Glutamatergic neuron (in vitro differentiated cells): ENCODE measurements around the gene PPP2R2D. TPM values are rescaled to one million over a fixed set of nuclear protein-coding genes. Genes with fewer than 3 reads are reported as not detected.

ENCODE experiments used
- DNase-seq: peaks from one replicate; pipeline ENCODE4 v3.0.0; 2022
- H3K27ac Mint-ChIP-seq: one replicate; pipeline ENCODE4 v1.8.0; 2020; ENCODE audit warnings: mild to moderate bottlenecking, mixed read lengths, inconsistent platforms; ENCODE audit not compliant: unreplicated experiment
- H3K27me3 Mint-ChIP-seq: one replicate; pipeline ENCODE4 v1.8.0; 2020; ENCODE audit warnings: mild to moderate bottlenecking, moderate library complexity, mixed read lengths, inconsistent platforms; ENCODE audit not compliant: unreplicated experiment
- H3K36me3 Mint-ChIP-seq: one replicate; pipeline ENCODE4 v1.8.0; 2020; ENCODE audit warnings: mild to moderate bottlenecking, mixed read lengths, inconsistent platforms; ENCODE audit not compliant: unreplicated experiment
- H3K4me1 Mint-ChIP-seq: one replicate; pipeline ENCODE4 v1.8.0; 2020; ENCODE audit warnings: mild to moderate bottlenecking, low read depth, mixed read lengths, inconsistent platforms; ENCODE audit not compliant: unreplicated experiment
- H3K4me3 Mint-ChIP-seq: one replicate; pipeline ENCODE4 v1.8.0; 2020; ENCODE audit warnings: mild to moderate bottlenecking, mixed read lengths, inconsistent platforms; ENCODE audit not compliant: unreplicated experiment
- H3K9me3 Mint-ChIP-seq: one replicate; pipeline ENCODE4 v1.8.0; 2020; ENCODE audit warnings: mild to moderate bottlenecking, moderate library complexity, mixed read lengths, inconsistent platforms; ENCODE audit not compliant: unreplicated experiment
- total RNA-seq: library from RNA; stranded (reverse); fragmentation: NEBNext Ultra II Directional; extraction: Animal tissue kit (Norgen Biotek cat#: 25700); gene quantifications from one replicate; pipeline ENCODE4 v1.2.1, GENCODE V29; 2021; ENCODE audit not compliant: unreplicated experiment
- TF ChIP-seq, protein P1 (sequence below): fragments of 200-600 bp; sonication (generic); IDR thresholded peaks from one replicate; pipeline ENCODE4 v1.5.0; 2021; ENCODE audit not compliant: partially characterized antibody, unreplicated experiment

Gene PPP2R2D
- total RNA-seq, 1 donor from 2014 or later: 42.8 TPM

DNA sequence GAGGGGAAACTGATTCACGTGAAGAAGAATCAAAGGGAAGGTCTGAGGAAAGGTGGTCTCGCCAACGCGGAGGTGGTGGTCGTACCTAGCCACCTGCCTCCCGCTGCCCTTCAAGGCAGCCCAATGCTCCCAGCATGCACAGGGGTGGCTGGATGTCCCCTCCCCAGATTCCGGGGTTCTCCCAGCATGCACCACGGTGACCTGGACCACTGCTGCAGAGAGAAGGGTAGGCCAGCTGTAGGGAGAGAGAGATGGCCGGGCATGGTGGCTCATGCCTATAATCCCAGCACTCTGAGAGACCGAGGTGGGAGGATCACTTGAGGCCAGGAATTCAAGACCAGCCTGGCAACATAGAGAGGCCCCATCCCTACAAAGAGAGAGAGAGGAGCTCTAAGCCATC, 32.4 kb upstream of the PPP2R2D start:
- Mint-ChIP-seq H3K4me1 (peaks cover 8% of the 10 kb centered on the region), H3K9me3 (peaks cover 5% of the 10 kb centered on the region), H3K27me3 (peaks cover 2% of the 10 kb centered on the region), H3K27ac (no peak overlapping the region), H3K4me3 (no peak overlapping the region), H3K36me3 (peaks cover 5% of the 10 kb centered on the region)
- TF ChIP-seq, protein P1, sequence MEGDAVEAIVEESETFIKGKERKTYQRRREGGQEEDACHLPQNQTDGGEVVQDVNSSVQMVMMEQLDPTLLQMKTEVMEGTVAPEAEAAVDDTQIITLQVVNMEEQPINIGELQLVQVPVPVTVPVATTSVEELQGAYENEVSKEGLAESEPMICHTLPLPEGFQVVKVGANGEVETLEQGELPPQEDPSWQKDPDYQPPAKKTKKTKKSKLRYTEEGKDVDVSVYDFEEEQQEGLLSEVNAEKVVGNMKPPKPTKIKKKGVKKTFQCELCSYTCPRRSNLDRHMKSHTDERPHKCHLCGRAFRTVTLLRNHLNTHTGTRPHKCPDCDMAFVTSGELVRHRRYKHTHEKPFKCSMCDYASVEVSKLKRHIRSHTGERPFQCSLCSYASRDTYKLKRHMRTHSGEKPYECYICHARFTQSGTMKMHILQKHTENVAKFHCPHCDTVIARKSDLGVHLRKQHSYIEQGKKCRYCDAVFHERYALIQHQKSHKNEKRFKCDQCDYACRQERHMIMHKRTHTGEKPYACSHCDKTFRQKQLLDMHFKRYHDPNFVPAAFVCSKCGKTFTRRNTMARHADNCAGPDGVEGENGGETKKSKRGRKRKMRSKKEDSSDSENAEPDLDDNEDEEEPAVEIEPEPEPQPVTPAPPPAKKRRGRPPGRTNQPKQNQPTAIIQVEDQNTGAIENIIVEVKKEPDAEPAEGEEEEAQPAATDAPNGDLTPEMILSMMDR: no peak
- no peak for DNase-seq

DNA sequence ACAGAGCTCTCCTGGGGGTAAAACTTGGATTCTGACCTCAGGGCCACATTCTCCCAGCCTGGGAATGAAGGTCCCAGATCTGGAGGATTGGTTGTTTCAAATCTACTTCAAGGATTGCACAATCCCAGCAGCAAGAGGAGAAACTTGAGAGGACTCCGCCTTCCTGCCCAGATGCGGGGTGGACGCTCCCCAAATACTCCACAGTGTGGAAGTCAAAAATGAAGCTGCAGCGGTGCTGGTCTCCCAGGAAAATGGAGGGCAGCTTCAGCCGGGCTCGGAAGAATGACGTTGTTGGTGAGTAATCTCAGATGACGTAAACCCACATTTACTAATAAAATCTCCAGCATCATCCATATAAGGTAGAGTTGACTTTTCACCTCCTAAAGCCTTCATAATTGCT, 31.5 kb upstream of the PPP2R2D start:
- no peak for DNase-seq
- H3K4me3 Mint-ChIP-seq: no peak overlapping the region
- peaks cover 9% of the 10 kb centered on the region for H3K4me1 Mint-ChIP-seq
- peaks cover 2% of the 10 kb centered on the region for H3K27me3 Mint-ChIP-seq
- TF ChIP-seq, protein P1: no peak
- H3K27ac Mint-ChIP-seq: no peak overlapping the region
- peaks cover 5% of the 10 kb centered on the region for H3K9me3 Mint-ChIP-seq
- H3K36me3 Mint-ChIP-seq: peaks cover 5% of the 10 kb centered on the region

DNA sequence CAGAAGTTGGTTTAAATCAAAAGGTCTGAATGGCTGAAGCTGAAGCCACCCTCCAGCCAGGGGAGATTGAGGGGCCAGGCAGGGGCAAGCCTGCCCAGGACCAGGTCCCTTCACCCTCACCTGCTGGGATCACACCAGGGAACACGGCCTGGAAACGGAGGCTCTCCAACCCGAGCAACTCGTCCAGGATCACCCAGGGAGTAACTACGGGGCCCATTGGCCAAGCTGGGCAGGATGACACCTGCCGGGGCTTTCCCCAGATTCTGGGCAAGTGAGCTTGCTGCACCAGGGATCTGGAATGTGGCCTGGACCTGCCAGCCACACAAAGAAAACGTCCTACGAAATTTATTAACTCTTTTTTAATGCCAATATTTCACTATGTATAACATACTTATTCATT, 30.4 kb upstream of the PPP2R2D start:
- H3K4me1 Mint-ChIP-seq: peaks cover 13% of the 10 kb centered on the region
- H3K27ac Mint-ChIP-seq: no peak overlapping the region
- peaks cover 5% of the 10 kb centered on the region for H3K36me3 Mint-ChIP-seq
- H3K27me3 Mint-ChIP-seq: peaks cover 2% of the 10 kb centered on the region
- H3K4me3 Mint-ChIP-seq: no peak overlapping the region
- TF ChIP-seq, protein P1: no peak
- DNase-seq: no peak
- peaks cover 9% of the 10 kb centered on the region for H3K9me3 Mint-ChIP-seq

DNA sequence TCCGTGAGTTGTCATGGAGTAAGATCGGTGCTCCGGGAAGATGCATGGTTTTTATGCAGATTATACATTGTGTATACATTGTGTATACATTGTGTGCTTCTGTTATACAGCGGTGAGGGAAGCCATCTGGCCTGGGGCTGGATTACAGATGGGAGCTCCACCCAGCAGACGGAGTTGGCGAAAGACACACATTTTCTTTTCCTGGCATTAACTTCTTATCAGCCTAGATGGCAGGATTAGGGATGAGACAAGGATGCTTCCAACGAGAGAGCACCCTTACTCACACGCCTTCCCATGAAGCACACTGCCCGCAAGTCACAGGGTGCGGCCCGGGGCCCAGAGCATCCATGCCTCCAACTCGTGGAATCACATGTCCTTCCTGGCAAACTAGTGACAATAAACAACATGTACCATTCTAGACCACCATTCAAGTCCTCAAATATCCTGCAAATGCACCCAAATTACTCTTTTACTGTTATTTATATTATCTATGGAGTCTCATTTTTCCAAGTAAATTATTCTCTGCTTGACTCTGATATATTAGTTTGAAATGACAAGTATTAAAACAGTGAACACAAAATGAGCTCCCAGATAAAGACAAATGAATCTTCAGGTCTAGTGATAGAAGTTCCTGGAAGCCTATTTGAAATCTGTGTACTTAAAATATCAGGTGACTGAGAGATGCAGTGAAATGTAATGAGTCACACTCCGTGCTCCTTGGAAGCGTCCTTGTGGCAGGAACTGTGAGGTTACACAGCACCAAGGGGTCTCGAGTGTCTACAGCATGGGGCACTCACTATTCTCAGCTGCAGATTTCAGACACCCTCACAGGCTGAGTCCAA, 29.8 kb upstream of the PPP2R2D start:
- peaks cover 13% of the 10 kb centered on the region for H3K4me1 Mint-ChIP-seq
- H3K27ac Mint-ChIP-seq: no peak overlapping the region
- peaks cover 5% of the 10 kb centered on the region for H3K36me3 Mint-ChIP-seq
- H3K4me3 Mint-ChIP-seq: no peak overlapping the region
- no peak for DNase-seq
- H3K9me3 Mint-ChIP-seq: peaks cover 9% of the 10 kb centered on the region
- TF ChIP-seq, protein P1: no peak
- peaks cover 2% of the 10 kb centered on the region for H3K27me3 Mint-ChIP-seq

DNA sequence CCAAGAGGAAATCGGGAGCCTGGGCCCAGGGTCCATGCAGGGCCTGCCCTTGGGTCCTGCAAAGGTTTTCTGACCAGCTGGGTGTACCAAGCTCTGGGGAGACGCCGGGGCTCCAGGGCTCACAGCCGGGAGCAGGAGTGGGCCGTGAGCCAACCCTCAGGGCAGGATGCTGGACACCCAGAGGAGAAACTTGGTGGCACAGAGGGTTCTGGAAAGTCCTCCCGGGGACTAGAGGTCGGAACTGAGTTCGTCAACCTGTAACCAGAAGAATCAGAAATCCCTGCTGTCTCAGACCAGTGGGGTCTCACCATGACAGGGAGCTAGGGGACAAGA, 29.2 kb upstream of the PPP2R2D start:
- peaks cover 5% of the 10 kb centered on the region for H3K36me3 Mint-ChIP-seq
- no peak overlapping the region for H3K4me3 Mint-ChIP-seq
- H3K9me3 Mint-ChIP-seq: peaks cover 9% of the 10 kb centered on the region
- TF ChIP-seq, protein P1: no peak
- H3K4me1 Mint-ChIP-seq: peaks cover 15% of the 10 kb centered on the region
- peaks cover 2% of the 10 kb centered on the region for H3K27me3 Mint-ChIP-seq
- no peak for DNase-seq
- no peak overlapping the region for H3K27ac Mint-ChIP-seq
